ENCODE results near the gene OR9I1. TPM values are rescaled to one million over a fixed set of nuclear protein-coding genes. Genes with fewer than 3 reads are reported as not detected.

OR9I1 gene
- total RNA-seq, 3 donors from 2014 or later: not detected

DNA sequence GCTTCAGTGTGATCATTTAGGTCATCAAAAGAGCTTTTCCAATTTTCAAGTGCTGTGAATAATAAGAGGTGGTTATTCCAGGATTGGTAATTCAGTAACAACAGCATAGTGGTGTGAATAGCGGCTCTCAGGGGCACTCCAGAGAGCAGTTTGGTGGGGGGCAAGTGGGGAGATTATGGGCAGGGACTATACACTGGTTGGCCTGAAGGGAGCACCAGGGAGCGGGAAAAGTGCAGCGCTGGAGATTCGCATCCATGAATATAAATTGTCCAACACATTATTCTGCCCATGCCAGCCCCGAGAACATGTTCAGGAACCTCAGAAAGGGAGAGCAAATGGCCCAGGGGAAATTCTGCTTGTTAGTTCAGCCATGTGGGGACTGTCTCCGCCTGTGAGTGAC lies 56.7 kb downstream of the OR9I1 start:
- TF ChIP-seq POLR2AphosphoS5 (IDR thresholded peaks at IDR 0.05) (no peak), POLR2A (IDR thresholded peaks at IDR 0.05) (no peak)
- TF ChIP-seq, protein P1, sequence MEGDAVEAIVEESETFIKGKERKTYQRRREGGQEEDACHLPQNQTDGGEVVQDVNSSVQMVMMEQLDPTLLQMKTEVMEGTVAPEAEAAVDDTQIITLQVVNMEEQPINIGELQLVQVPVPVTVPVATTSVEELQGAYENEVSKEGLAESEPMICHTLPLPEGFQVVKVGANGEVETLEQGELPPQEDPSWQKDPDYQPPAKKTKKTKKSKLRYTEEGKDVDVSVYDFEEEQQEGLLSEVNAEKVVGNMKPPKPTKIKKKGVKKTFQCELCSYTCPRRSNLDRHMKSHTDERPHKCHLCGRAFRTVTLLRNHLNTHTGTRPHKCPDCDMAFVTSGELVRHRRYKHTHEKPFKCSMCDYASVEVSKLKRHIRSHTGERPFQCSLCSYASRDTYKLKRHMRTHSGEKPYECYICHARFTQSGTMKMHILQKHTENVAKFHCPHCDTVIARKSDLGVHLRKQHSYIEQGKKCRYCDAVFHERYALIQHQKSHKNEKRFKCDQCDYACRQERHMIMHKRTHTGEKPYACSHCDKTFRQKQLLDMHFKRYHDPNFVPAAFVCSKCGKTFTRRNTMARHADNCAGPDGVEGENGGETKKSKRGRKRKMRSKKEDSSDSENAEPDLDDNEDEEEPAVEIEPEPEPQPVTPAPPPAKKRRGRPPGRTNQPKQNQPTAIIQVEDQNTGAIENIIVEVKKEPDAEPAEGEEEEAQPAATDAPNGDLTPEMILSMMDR (IDR thresholded peaks at IDR 0.05): no peak
- intact Hi-C loops (cut with DNase I; ENCODE audit: low total_unique reads): no loop called here
- Histone ChIP-seq H3K36me3 (no peaks in the 10 kb centered on the region), H3K9me3 (no peaks in the 10 kb centered on the region), H3K4me1 (no peaks in the 10 kb centered on the region), H3K4me3 (no peak overlapping the region), H3K27me3 (no peaks in the 10 kb centered on the region), H3K27ac (no peak overlapping the region)
- DNase-seq (ENCODE audit: low spot score in 2 of 2): no peak

GRCh38 chr11:58067685-58068084 lies 57.6 kb downstream of the OR9I1 start:
- no peak for DNase-seq (ENCODE audit: low spot score in 2 of 2)
- H3K9me3 ChIP-seq: no peaks in the 10 kb centered on the region
- TF ChIP-seq POLR2AphosphoS5 (IDR thresholded peaks at IDR 0.05) (no peak), POLR2A (IDR thresholded peaks at IDR 0.05) (no peak)
- TF ChIP-seq, protein P1 (IDR thresholded peaks at IDR 0.05): no peak
- H3K36me3 ChIP-seq: no peaks in the 10 kb centered on the region
- no peaks in the 10 kb centered on the region for H3K4me1 ChIP-seq
- intact Hi-C loops (cut with DNase I; ENCODE audit: low total_unique reads): no loop called here
- no peaks in the 10 kb centered on the region for H3K27me3 ChIP-seq
- H3K27ac ChIP-seq: no peak overlapping the region
- H3K4me3 ChIP-seq: no peak overlapping the region

Other genes starting within 250 kb of the OR9I1 start
- not detected for gene OR9Q1, start 101.6 kb downstream of the OR9I1 start, total RNA-seq
- gene OR6Q1, start 94.6 kb downstream of the OR9I1 start, total RNA-seq: not detected
- not detected for gene OR9Q2, start 63.5 kb upstream of the OR9I1 start, total RNA-seq
- gene OR1S2, start 78.6 kb upstream of the OR9I1 start, total RNA-seq: not detected
- gene OR1S1, start 87.2 kb upstream of the OR9I1 start, total RNA-seq: not detected
- gene OR10Q1, start 103.4 kb upstream of the OR9I1 start, total RNA-seq: not detected
- gene OR10W1, start 142.7 kb upstream of the OR9I1 start, total RNA-seq: not detected
- gene OR5B17, start 233.5 kb upstream of the OR9I1 start, total RNA-seq: not detected

Data from breast epithelium (tissue), 4 donors.